ENCODE data around the gene ALDH18A1.

GRCh38 chr10:95653895-95654294 lies 2.6 kb downstream of the ALDH18A1 start:
- TF ChIP-seq POLR2AphosphoS5 (IDR thresholded peaks at IDR 0.05; ENCODE audit: low read depth, low read length) = no peak
- no peak for TF ChIP-seq POU2F2 (IDR thresholded peaks at IDR 0.05; ENCODE audit: low read depth, low read length)
- TF ChIP-seq POLR2A (IDR thresholded peaks at IDR 0.05; ENCODE audit: low read depth, low read length) = no peak
- TF ChIP-seq TAF1 (IDR thresholded peaks at IDR 0.05; ENCODE audit: low read depth, low read length) = no peak
- TF ChIP-seq SPI1 (IDR thresholded peaks at IDR 0.05; ENCODE audit: low read depth, low read length) = no peak
